Measurements from ENCODE around the gene NDUFS2.

The NDUFS2 gene

DNA sequence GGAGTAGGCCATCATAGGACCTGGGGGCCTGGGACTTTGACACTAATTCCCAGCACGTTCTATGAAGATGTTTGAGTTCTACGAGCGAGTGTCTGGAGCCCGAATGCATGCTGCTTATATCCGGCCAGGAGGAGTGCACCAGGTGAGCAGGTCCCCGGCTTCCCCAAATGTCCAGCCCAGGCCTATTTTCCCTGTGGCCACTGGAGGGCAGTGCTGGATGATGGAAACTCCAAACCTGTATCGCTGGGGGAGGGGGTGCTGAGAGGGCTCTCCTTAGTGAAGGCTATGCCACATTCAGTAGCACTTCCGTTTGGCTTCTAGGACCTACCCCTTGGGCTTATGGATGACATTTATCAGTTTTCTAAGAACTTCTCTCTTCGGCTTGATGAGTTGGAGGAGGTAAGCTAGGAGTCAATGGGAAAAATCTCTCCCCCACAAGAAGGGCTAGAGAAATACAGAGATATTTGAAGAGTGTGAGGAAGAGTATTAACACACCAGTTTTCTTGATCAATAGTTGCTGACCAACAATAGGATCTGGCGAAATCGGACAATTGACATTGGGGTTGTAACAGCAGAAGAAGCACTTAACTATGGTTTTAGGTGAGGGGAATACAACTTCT is 7.7 kb downstream of the NDUFS2 start:
- Histone ChIP-seq H3K9me3 (no peaks in the 10 kb centered on the region), H3K4me1 (peaks cover 0 to 10% (median 3%) of the 10 kb centered on the region in 4 donors), H3K36me3 (peaks cover 82 to 98% (median 88%) of the 10 kb centered on the region in 3 donors), H3K4me3 (no peak overlapping the region), H3K27ac (no peak overlapping the region), H3K27me3 (no peaks in the 10 kb centered on the region)
- intact Hi-C loops (cut with DNase I; ENCODE audit: low total_unique reads) = no loop called here
- peak; percentile 77 to 79 for DNase-seq
- TF ChIP-seq, protein P1, sequence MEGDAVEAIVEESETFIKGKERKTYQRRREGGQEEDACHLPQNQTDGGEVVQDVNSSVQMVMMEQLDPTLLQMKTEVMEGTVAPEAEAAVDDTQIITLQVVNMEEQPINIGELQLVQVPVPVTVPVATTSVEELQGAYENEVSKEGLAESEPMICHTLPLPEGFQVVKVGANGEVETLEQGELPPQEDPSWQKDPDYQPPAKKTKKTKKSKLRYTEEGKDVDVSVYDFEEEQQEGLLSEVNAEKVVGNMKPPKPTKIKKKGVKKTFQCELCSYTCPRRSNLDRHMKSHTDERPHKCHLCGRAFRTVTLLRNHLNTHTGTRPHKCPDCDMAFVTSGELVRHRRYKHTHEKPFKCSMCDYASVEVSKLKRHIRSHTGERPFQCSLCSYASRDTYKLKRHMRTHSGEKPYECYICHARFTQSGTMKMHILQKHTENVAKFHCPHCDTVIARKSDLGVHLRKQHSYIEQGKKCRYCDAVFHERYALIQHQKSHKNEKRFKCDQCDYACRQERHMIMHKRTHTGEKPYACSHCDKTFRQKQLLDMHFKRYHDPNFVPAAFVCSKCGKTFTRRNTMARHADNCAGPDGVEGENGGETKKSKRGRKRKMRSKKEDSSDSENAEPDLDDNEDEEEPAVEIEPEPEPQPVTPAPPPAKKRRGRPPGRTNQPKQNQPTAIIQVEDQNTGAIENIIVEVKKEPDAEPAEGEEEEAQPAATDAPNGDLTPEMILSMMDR (IDR thresholded peaks at IDR 0.05) = peak; percentile 84 to 87

DNA sequence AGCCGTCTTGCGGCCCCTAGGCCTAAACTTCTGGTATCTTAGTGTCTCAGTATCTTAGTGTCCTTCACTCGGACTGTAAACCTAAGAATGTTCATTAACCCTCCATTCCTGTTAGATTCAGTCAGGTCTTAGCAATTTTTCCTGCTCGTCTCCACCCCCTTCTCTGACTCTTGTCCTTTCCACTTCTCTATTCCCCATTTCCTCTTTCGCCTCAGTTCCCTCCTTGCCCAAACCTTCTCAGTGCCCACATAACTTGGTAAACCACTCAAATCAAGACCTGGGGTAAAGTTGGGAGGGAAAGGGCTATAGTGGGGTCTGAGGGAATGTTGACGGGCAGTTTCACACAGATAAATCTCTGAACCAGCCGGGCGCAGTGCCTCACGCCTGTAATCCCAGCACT is 12.2 kb downstream of the NDUFS2 start:
- no peaks in the 10 kb centered on the region for H3K9me3 ChIP-seq
- peaks cover 51 to 59% (median 55%) of the 10 kb centered on the region in 3 donors for H3K36me3 ChIP-seq
- no peaks in the 10 kb centered on the region for H3K27me3 ChIP-seq
- peak overlapping the region in 1 of 2 donors; percentile 22 for H3K27ac ChIP-seq
- intact Hi-C loops (cut with DNase I; ENCODE audit: low total_unique reads) = no loop called here
- peak in 1 of 2 donors; percentile 18 for DNase-seq
- H3K4me3 ChIP-seq = no peak overlapping the region
- no peaks in the 10 kb centered on the region for H3K4me1 ChIP-seq
- TF ChIP-seq, protein P1 (IDR thresholded peaks at IDR 0.05) = no peak

DNA sequence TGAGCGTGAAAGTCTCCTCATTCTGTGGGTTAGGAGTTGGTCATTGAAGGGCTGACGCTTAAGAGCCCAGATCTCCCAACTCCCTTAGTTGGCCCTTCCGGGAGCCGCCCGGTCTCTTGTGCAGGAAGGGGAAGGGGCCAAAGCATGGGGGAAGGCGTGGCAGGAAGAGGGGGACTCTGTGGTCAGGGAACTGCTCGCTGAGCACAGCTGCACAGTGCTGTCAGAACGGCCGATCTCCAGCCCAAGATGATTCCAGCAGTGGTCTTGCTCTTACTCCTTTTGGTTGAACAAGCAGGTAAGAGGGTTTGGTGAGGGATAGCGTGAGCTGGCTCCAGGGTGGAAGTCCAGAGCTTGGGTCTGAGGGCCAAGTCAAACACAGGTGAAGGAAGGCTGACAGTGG is 12.9 kb downstream of the NDUFS2 start, which contains the start of gene FCER1G:
Gene FCER1G, plus strand, starts transcription at position 220 of the 400 bp plus-strand sequence. Its CDS starts 27 bp downstream, at position 247.
- Histone ChIP-seq H3K4me3 (peak within 1 kb of the TSS; percentile 34 to 38), H3K4me1 (no peaks in the 10 kb centered on the region), H3K27me3 (no peaks in the 10 kb centered on the region), H3K27ac (peak within 1 kb of the TSS; percentile 22 to 42), H3K9me3 (no peaks in the 10 kb centered on the region), H3K36me3 (peaks cover 45 to 52% (median 48%) of the 10 kb centered on the region in 3 donors)
- peak; percentile 70 to 79 for DNase-seq
- intact Hi-C loops (cut with DNase I; ENCODE audit: low total_unique reads) = no loop called here
- TF ChIP-seq, protein P1 (IDR thresholded peaks at IDR 0.05) = no peak

DNA sequence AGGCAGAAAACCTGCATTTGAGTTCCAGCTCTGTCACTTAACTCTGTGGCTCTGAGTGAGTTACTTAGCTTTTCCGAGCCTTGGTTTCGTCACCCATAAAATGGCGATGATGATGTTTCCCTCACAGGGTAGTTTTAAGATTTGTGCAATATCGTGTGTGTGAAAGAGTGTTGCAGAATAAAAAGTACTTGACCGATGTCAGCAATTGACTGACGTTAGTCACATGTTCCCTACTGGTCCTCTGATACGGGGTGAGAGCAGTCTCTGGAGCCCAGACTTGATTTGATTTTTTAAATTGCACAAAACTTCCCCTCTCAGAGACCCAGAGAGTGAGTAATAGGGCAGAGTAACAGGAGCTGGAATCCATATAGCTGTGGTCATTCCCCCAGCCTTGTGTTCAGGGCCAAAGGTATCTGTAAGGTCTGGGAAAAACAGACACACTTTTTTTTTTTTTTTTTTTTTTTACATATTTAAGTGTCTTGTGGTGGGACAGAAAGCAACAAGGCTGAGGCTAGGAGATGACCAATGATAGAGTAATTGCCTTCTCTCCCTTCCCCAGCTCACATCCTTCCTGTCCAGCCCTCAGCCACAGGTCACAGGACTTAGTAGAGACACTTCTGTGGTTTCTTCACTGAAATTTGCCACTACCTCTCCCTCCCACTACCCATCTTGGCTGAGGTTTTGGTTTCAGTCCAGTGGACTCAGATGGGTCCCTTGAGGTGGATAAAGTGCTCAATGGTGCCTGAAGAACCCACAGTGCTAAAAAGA is 15.0 kb downstream of the NDUFS2 start:
- Histone ChIP-seq H3K27me3 (no peaks in the 10 kb centered on the region), H3K9me3 (no peaks in the 10 kb centered on the region), H3K27ac (peak overlapping the region; percentile 65 to 73), H3K36me3 (peaks cover 27 to 32% (median 28%) of the 10 kb centered on the region in 3 donors), H3K4me3 (peak overlapping the region; percentile 27 to 36), H3K4me1 (no peaks in the 10 kb centered on the region)
- peak in 1 of 2 donors; percentile 39 for DNase-seq
- intact Hi-C loops (cut with DNase I; ENCODE audit: low total_unique reads) = no loop called here
- TF ChIP-seq, protein P1 (IDR thresholded peaks at IDR 0.05) = no peak

DNA sequence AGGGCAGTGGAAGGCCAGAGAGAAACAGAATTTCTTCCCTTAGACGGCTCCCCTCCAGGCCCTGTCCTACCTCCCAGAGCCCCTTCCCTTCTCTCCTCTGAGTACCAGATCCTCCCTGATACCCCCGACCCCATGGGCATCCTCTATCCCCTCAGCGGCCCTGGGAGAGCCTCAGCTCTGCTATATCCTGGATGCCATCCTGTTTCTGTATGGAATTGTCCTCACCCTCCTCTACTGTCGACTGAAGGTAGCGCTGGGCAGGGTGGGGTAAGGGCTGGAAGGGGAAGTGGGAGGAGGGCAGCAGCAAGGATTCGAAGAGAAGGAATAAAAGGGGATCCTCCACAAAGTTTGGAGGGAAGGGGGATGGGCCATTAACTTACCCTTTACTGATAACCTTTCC is 15.7 kb downstream of the NDUFS2 start:
- TF ChIP-seq, protein P1 (IDR thresholded peaks at IDR 0.05) = no peak
- H3K4me3 ChIP-seq = peak overlapping the region in 1 of 2 donors; percentile 11

More for the DNA sequence above, 15.7 kb downstream of the NDUFS2 start:
- intact Hi-C loops (cut with DNase I; ENCODE audit: low total_unique reads) = no loop called here
- peaks cover 20 to 25% (median 21%) of the 10 kb centered on the region in 3 donors for H3K36me3 ChIP-seq
- peak overlapping the region; percentile 65 to 73 for H3K27ac ChIP-seq
- peak in 1 of 2 donors; percentile 17 for DNase-seq
- no peaks in the 10 kb centered on the region for H3K4me1 ChIP-seq
- H3K27me3 ChIP-seq = no peaks in the 10 kb centered on the region
- no peaks in the 10 kb centered on the region for H3K9me3 ChIP-seq
